HepG2 (cell line): ENCODE data around the gene DHX58. TPM values are rescaled to one million over a fixed set of nuclear protein-coding genes. Genes with fewer than 3 reads are reported as not detected.

Source experiments
- ARID4A ChIP-seq: sonication (generic); formaldehyde crosslinking; IDR thresholded peaks from 2 replicates; pipeline ENCODE4 v1.5.0; 2020; ENCODE audit warnings: mild to moderate bottlenecking, missing genetic modification reagents, borderline replicate concordance
- ATF5 ChIP-seq: sonication (generic); formaldehyde crosslinking; IDR thresholded peaks from 2 replicates; pipeline ENCODE4 v1.4.0; 2020; ENCODE audit warnings: mild to moderate bottlenecking, low read depth, missing genetic modification reagents
- CEBPG ChIP-seq: IDR thresholded peaks from 2 replicates; pipeline ENCODE4 v1.6.1; 2016
- CENPT ChIP-seq: sonication (generic); formaldehyde crosslinking; IDR thresholded peaks from 2 replicates; pipeline ENCODE4 v1.8.0; 2022; ENCODE audit warnings: low read depth, mild to moderate bottlenecking, moderate library complexity, missing genetic modification reagents
- FLYWCH1 ChIP-seq: sonication (generic); formaldehyde crosslinking; IDR thresholded peaks from 2 replicates; pipeline ENCODE4 v1.8.1; 2023; ENCODE audit warnings: mild to moderate bottlenecking, missing genetic modification reagents
- KAT8 ChIP-seq: IDR thresholded peaks from 2 replicates; pipeline ENCODE4 v1.6.1; 2016; ENCODE audit warnings: missing genetic modification reagents, missing compliant biosample characterization
- KDM3A ChIP-seq: IDR thresholded peaks from 2 replicates; pipeline ENCODE4 v1.6.1; 2018; ENCODE audit warnings: low read depth, missing compliant biosample characterization
- MED8 ChIP-seq: sonication (generic); formaldehyde crosslinking; IDR thresholded peaks from 2 replicates; pipeline ENCODE4 v1.8.1; 2023; ENCODE audit warnings: mild to moderate bottlenecking, missing genetic modification reagents; ENCODE audit not compliant: insufficient replicate concordance
- NRL ChIP-seq: sonication (generic); formaldehyde crosslinking; IDR thresholded peaks from 2 replicates; pipeline ENCODE4 v1.5.0; 2020; ENCODE audit warnings: missing genetic modification reagents, mild to moderate bottlenecking, moderate library complexity, borderline replicate concordance
- PLRG1 ChIP-seq: fragments of 450-650 bp; conservative IDR thresholded peaks from 2 replicates; pipeline ENCODE4 v1.6.1; 2016
- RBFOX2 ChIP-seq: fragments of 200-400 bp; formaldehyde crosslinking; IDR thresholded peaks from 2 replicates; pipeline ENCODE4 v1.6.1; 2017; ENCODE audit warnings: low read depth, mild to moderate bottlenecking, low read length
- TCF12 ChIP-seq, 2 experiments: fragments of 450-650 bp in 1 of 2; sonication (generic) in 1 of 2; formaldehyde crosslinking in 1 of 2; IDR thresholded peaks; 2 replicates each; pipeline versions ENCODE4 v1.6.1 to v1.8.0; 2017 to 2022; ENCODE audit warnings: antibody characterized with exemption in 1 of 2, mild to moderate bottlenecking in 1 of 2, missing genetic modification reagents in 1 of 2, moderate library complexity in 1 of 2
- TEF ChIP-seq: sonication (generic); formaldehyde crosslinking; IDR thresholded peaks from 2 replicates; pipeline ENCODE4 v1.5.0; 2020; ENCODE audit warnings: missing genetic modification reagents
- ZFY ChIP-seq: sonication (generic); formaldehyde crosslinking; IDR thresholded peaks from 2 replicates; pipeline ENCODE4 v1.4.0; 2020; ENCODE audit warnings: missing genetic modification reagents
- ZNF292 ChIP-seq: sonication (generic); formaldehyde crosslinking; IDR thresholded peaks from 2 replicates; pipeline ENCODE4 v1.8.1; 2022; ENCODE audit warnings: mild to moderate bottlenecking, low read depth, missing genetic modification reagents, borderline replicate concordance
- ZNF337 ChIP-seq: sonication (generic); formaldehyde crosslinking; IDR thresholded peaks from 2 replicates; pipeline ENCODE4 v1.5.1; 2020; ENCODE audit warnings: missing genetic modification reagents, low read depth, mild to moderate bottlenecking, borderline replicate concordance
- ZNF383 ChIP-seq: sonication (generic); formaldehyde crosslinking; IDR thresholded peaks from 2 replicates; pipeline ENCODE4 v1.4.0; 2020; ENCODE audit warnings: missing genetic modification reagents, mild to moderate bottlenecking, borderline replicate concordance
- ZNF430 ChIP-seq: sonication (generic); formaldehyde crosslinking; IDR thresholded peaks from 2 replicates; pipeline ENCODE4 v1.9.0; 2021; ENCODE audit warnings: mild to moderate bottlenecking, missing genetic modification reagents
- ZNF460 ChIP-seq: sonication (generic); formaldehyde crosslinking; IDR thresholded peaks from 2 replicates; pipeline ENCODE4 v1.5.1; 2020; ENCODE audit warnings: missing genetic modification reagents, mild to moderate bottlenecking, borderline replicate concordance
- ZNF468 ChIP-seq: sonication (generic); formaldehyde crosslinking; IDR thresholded peaks from 2 replicates; pipeline ENCODE4 v1.8.0; 2022; ENCODE audit warnings: mild to moderate bottlenecking, moderate library complexity, missing genetic modification reagents
- ZNF580 ChIP-seq: IDR thresholded peaks from 2 replicates; pipeline ENCODE4 v1.6.1; 2016; ENCODE audit warnings: low read depth, borderline replicate concordance
- ZNF660 ChIP-seq: sonication (generic); formaldehyde crosslinking; IDR thresholded peaks from 2 replicates; pipeline ENCODE4 v1.5.1; 2020; ENCODE audit warnings: mild to moderate bottlenecking, low read depth, missing genetic modification reagents, borderline replicate concordance
- ZNF883 ChIP-seq: sonication (generic); formaldehyde crosslinking; IDR thresholded peaks from 2 replicates; pipeline ENCODE4 v1.5.1; 2020; ENCODE audit warnings: mild to moderate bottlenecking, missing genetic modification reagents; ENCODE audit errors: not compliant biosample characterization
- polyA plus RNA-seq, 8 experiments: library from polyadenylated mRNA; depleted of rRNA in 3 of 8; stranded (reverse) in 7 of 8; unstranded in 1 of 8; fragments of >200 nt; fragmentation: Illumina TruSeq in 4 of 8; extraction: Trizol in 4 of 8; gene quantifications; 2 replicates each; pipeline versions ENCODE4 v1.2.1 to v1.2.3, GENCODE V29; 2011 to 2016; ENCODE audit warnings: low read depth in 4 of 8, missing spikeins in 1 of 8, mixed read lengths in 1 of 8; ENCODE audit not compliant: insufficient read depth in 1 of 8
- total RNA-seq, 5 experiments: library from RNA; depleted of rRNA; stranded (reverse); fragments of >200 nt; fragmentation: Illumina TruSeq; extraction: Trizol; gene quantifications; 2 replicates each; pipeline ENCODE4 v1.2.3, GENCODE V29; 2016; ENCODE audit warnings: low read depth in 1 of 5

Gene DHX58
- total and polyA plus RNA-seq, 2 of the 13 experiments (the other 11 are each of a cell fraction or from before 2014, with no cell fraction given) = 6.7 to 7.8 TPM

- TF ChIP-seq ZNF580 (CRISPR knock-in tag) (no peak), CEBPG (peak; percentile 88), NRL (CRISPR knock-in tag) (peak; percentile 49; the same call in 1 of the 2 replicates), FLYWCH1 (CRISPR knock-in tag) (no peak), ZNF430 (CRISPR knock-in tag) (no peak), ZNF383 (CRISPR knock-in tag) (0 out of 2 replicates have a peak, but pooled peaks have one; percentile 60), ZNF460 (CRISPR knock-in tag) (no peak), TCF12 (IDR thresholded peaks at IDR 0.05) (no peak), TCF12 (CRISPR knock-in tag; IDR thresholded peaks at IDR 0.05) (no peak), KAT8 (CRISPR knock-in tag) (0 out of 2 replicates have a peak, but pooled peaks have one; percentile 34), ZNF292 (CRISPR knock-in tag) (no peak; the same call in none of the 2 replicates), TEF (CRISPR knock-in tag) (no peak), KDM3A (CRISPR knock-in tag) (0 out of 2 replicates have a peak, but pooled peaks have one; percentile 57), RBFOX2 (no peak), ZNF660 (no peak), ARID4A (CRISPR knock-in tag) (peak; percentile 40), ZFY (no peak; the same call in 1 of the 2 replicates), ZNF468 (CRISPR knock-in tag) (no peak), PLRG1 (no peak), ATF5 (CRISPR knock-in tag) (no peak), CENPT (CRISPR knock-in tag) (no peak), MED8 (no peak), ZNF337 (CRISPR knock-in tag) (0 out of 2 replicates have a peak, but pooled peaks have one; percentile 76), ZNF883 (CRISPR knock-in tag) (no peak)
Measured at GRCh38 chr17:42087736-42088705, 24.5 kb downstream of the DHX58 start (continued).
